Smooth muscle cell (in vitro differentiated cells): ENCODE measurements around the gene CDK7. TPM values are rescaled to one million over a fixed set of nuclear protein-coding genes. Genes with fewer than 3 reads are reported as not detected.

Experiments
- DNase-seq: peaks from one replicate; lab custom pipeline; 2025; ENCODE audit not compliant: unreplicated experiment; lab: John Stamatoyannopoulos, UW
- H2AFZ ChIP-seq: fragments of 200-600 bp; sonication (generic); 2 replicates; pipeline ENCODE4 v1.6.0; 2016; ENCODE audit warnings: antibody characterized with exemption, low read depth, mild to moderate bottlenecking
- H3F3A ChIP-seq: fragments of 200-600 bp; sonication (generic); 2 replicates; pipeline ENCODE4 v1.6.0; 2017; ENCODE audit warnings: antibody characterized with exemption, low read depth
- H3K27ac ChIP-seq: fragments of 200-600 bp; sonication (generic); 2 replicates; pipeline ENCODE4 v1.5.1; 2016; ENCODE audit warnings: low read depth, mild to moderate bottlenecking
- H3K27me3 ChIP-seq: fragments of 200-600 bp; sonication (generic); 2 replicates; pipeline ENCODE4 v1.6.1; 2016; ENCODE audit warnings: low read depth, mild to moderate bottlenecking
- H3K36me3 ChIP-seq: fragments of 200-600 bp; sonication (generic); 2 replicates; pipeline ENCODE4 v1.5.1; 2016; ENCODE audit warnings: low read depth
- H3K4me1 ChIP-seq: fragments of 200-600 bp; sonication (generic); 2 replicates; pipeline ENCODE4 v1.5.1; 2016; ENCODE audit warnings: low read depth
- H3K4me2 ChIP-seq: fragments of 200-600 bp; sonication (generic); 2 replicates; pipeline ENCODE4 v1.6.0; 2016; ENCODE audit warnings: mild to moderate bottlenecking
- H3K4me3 ChIP-seq: fragments of 200-600 bp; sonication (generic); 2 replicates; pipeline ENCODE4 v1.5.1; 2016; ENCODE audit warnings: mild to moderate bottlenecking
- H3K79me2 ChIP-seq: fragments of 200-600 bp; sonication (generic); 2 replicates; pipeline ENCODE4 v1.6.0; 2016; ENCODE audit warnings: low read depth, mild to moderate bottlenecking
- H3K9ac ChIP-seq: fragments of 200-600 bp; sonication (generic); 2 replicates; pipeline ENCODE4 v1.6.0; 2016; ENCODE audit warnings: low read depth
- H3K9me3 ChIP-seq: fragments of 200-600 bp; sonication (generic); replicated peaks from 2 replicates; pipeline ENCODE4 v1.5.1; 2016; ENCODE audit warnings: low read depth
- H4K20me1 ChIP-seq: fragments of 200-600 bp; sonication (generic); 2 replicates; pipeline ENCODE4 v1.6.0; 2016; ENCODE audit warnings: low read depth
- WGBS: methylation state at CpG from one replicate; pipeline ENCODE4 v1.1.7; 2016; ENCODE audit warnings: low lambda C conversion rate; 5-methylcytosine and 5-hydroxymethylcytosine counted together
- polyA plus RNA-seq: library from polyadenylated mRNA; unstranded; fragments of >200 nt; fragmentation: Nextera tagmentation; extraction: Ambion mirVana; gene quantifications from 2 replicates; pipeline ENCODE4 v1.2.1, GENCODE V29; 2016
- total RNA-seq: library from RNA; depleted of rRNA; stranded (reverse); fragments of >200 nt; gene quantifications from 2 replicates; pipeline ENCODE4 v1.2.3, GENCODE V29; 2014
- TF ChIP-seq, protein P1 (sequence below): fragments of 200-600 bp; sonication (generic); IDR thresholded peaks from 2 replicates; pipeline ENCODE4 v1.5.1; 2017; ENCODE audit warnings: borderline replicate concordance, mild to moderate bottlenecking, antibody characterized with exemption; ENCODE audit not compliant: insufficient read depth, poor library complexity, severe bottlenecking

CDK7 gene
- total and polyA plus RNA-seq, 2 experiments from 2014 or later: 43.4 to 47.2 TPM

DNA sequence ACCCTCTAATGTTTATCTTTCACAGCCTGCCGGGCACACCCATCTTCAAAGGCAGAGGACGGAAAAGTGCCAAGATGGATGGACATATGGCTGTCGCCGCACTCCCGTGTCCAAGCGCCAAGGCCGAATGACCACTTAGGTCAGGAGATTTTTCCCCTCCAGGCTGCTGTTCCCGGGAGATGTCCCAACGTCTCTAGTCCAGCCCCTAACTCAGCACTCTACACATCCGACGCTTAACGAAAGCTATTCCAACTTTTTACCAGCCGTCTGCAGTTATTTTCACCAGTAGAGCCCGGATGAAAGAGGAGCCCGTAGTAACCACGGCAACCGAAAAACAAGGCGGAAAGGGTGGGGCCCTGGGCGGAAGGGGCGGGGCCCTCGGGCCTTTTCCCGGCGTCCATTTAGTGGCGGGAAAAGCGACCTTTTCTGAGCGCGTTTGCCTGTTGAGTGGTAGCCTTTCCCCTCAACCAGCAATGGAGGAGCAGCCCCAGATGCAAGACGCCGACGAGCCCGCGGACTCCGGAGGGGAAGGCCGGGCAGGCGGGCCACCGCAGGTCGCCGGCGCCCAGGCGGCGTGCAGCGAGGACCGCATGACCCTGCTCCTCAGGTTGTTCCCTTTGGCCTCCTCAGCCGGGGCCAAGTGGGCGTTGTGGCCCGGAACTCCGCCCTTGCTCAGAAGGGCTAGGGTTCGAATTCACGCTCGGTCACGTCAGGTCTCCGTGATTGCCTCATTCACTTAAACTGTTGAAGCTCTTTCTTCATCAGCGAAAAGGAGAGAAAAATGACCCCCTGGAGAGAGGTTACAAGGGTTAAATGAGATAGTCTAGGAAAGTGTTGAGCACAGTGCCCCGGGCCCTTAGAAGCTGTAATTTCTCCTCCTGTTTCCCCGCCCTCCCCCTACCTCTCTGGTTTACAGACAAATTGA, 45.3 kb upstream of the CDK7 start, which contains the start of gene CENPH:
Gene CENPH (plus strand): TSS at position 422 of the 925 bp plus-strand sequence. CDS start 52 bp downstream, at position 474.
- DNase-seq: peak; percentile 72
- H3K27ac ChIP-seq: peak within 1 kb of the TSS; percentile 96
- no peaks in the 10 kb centered on the region for H3K27me3 ChIP-seq
- TF ChIP-seq, protein P1, sequence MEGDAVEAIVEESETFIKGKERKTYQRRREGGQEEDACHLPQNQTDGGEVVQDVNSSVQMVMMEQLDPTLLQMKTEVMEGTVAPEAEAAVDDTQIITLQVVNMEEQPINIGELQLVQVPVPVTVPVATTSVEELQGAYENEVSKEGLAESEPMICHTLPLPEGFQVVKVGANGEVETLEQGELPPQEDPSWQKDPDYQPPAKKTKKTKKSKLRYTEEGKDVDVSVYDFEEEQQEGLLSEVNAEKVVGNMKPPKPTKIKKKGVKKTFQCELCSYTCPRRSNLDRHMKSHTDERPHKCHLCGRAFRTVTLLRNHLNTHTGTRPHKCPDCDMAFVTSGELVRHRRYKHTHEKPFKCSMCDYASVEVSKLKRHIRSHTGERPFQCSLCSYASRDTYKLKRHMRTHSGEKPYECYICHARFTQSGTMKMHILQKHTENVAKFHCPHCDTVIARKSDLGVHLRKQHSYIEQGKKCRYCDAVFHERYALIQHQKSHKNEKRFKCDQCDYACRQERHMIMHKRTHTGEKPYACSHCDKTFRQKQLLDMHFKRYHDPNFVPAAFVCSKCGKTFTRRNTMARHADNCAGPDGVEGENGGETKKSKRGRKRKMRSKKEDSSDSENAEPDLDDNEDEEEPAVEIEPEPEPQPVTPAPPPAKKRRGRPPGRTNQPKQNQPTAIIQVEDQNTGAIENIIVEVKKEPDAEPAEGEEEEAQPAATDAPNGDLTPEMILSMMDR: no peak
- H3F3A ChIP-seq: peaks cover 5% of the 10 kb centered on the region
- H3K4me3 ChIP-seq: peak within 1 kb of the TSS; percentile 78
- H3K9ac ChIP-seq: peak within 1 kb of the TSS; percentile 93
- peak within 1 kb of the TSS; percentile 94 for H3K4me2 ChIP-seq
- H4K20me1 ChIP-seq: no peaks in the 10 kb centered on the region
- no peaks in the 10 kb centered on the region for H3K36me3 ChIP-seq
- H2AFZ ChIP-seq: peak within 1 kb of the TSS; percentile 96
- H3K79me2 ChIP-seq: no peaks in the 10 kb centered on the region
- no peaks in the 10 kb centered on the region for H3K9me3 ChIP-seq
- H3K4me1 ChIP-seq: no peaks in the 10 kb centered on the region
- under 1% methylated on average over 55 of the region's 55 CpGs for WGBS

DNA sequence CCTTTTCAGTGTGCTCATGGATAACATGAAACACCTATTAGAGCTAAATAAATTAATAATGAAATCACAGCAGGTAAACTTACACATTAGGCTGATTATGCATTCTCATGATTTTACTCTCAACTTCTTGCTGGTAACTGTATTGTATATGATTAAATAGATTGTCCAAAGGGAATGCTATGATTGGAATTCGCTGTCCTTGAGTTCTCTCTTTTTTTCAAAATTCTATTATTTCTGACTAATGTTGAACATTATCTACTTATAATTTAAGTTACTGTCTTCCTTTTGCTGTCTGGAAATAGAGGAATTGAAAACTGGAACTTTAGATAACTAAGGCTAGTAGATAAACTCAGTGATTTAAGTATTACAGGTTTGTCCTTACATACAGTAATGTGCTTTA, 32.2 kb upstream of the CDK7 start:
- H3K36me3 ChIP-seq: no peaks in the 10 kb centered on the region
- TF ChIP-seq, protein P1: no peak
- no peaks in the 10 kb centered on the region for H3K9me3 ChIP-seq
- DNase-seq: no peak
- no peak overlapping the region for H3K4me2 ChIP-seq
- H3K4me1 ChIP-seq: no peaks in the 10 kb centered on the region
- no peaks in the 10 kb centered on the region for H3K27me3 ChIP-seq
- no peaks in the 10 kb centered on the region for H3K79me2 ChIP-seq
- no peak overlapping the region for H2AFZ ChIP-seq
- H3K27ac ChIP-seq: no peak overlapping the region
- H4K20me1 ChIP-seq: no peaks in the 10 kb centered on the region
- 97% methylated on average over 1 of the region's 1 CpG for WGBS
- no peak overlapping the region for H3K9ac ChIP-seq
- no peaks in the 10 kb centered on the region for H3F3A ChIP-seq
- H3K4me3 ChIP-seq: no peak overlapping the region

DNA sequence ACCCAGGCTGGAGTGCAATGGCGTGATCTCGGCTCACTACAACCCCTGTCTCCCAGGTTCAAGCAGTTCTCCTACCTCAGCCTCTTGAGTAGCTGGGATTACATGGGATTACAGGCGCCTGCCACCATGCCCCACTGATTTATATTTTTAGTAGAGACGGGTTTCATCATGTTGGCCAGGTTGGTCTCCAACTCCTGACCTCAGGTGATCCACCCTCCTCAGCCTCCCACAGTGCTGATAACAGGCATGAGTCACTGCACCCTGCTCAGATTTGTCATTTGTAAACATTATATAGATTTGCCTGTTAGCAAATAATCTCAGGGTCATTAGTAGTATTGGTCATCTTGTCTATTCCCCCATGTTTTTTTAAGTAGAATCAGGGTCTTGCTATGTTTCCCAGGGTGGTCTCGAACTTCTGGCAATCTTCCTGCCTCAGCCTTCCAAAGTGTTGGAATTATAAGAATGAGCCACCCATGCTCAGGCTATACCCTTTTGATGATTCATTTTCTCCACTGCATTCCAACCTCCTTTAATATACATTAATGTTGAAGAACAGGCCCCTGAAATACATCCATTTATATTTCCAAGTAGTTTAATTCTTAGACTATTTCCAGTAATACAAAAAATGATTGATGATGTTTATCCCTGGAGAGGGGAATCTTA, 28.0 kb upstream of the CDK7 start:
- H3K36me3 ChIP-seq: no peaks in the 10 kb centered on the region
- no peak overlapping the region for H3K27ac ChIP-seq
- no peaks in the 10 kb centered on the region for H4K20me1 ChIP-seq
- no peak overlapping the region for H3K4me3 ChIP-seq
- H3F3A ChIP-seq: no peaks in the 10 kb centered on the region
- H3K4me1 ChIP-seq: no peaks in the 10 kb centered on the region
- H2AFZ ChIP-seq: no peak overlapping the region
- H3K9ac ChIP-seq: no peak overlapping the region
- no peak for DNase-seq
- no peaks in the 10 kb centered on the region for H3K79me2 ChIP-seq
- no peaks in the 10 kb centered on the region for H3K27me3 ChIP-seq
- no peak overlapping the region for H3K4me2 ChIP-seq
- H3K9me3 ChIP-seq: no peaks in the 10 kb centered on the region
- TF ChIP-seq, protein P1: no peak
- WGBS: 95% methylated on average over 5 of the region's 5 CpGs
